Small intestine (tissue), 7 donors: ENCODE results near the gene LMNA. TPM values are rescaled to one million over a fixed set of nuclear protein-coding genes. Genes with fewer than 3 reads are reported as not detected.

Experiments
- DNase-seq, 2 donors: peaks; one replicate each; pipeline versions ENCODE4 v3.0.0 to v3.0.0-alpha.2; 2013
- FAIRE-seq: peaks from 2 replicates; lab custom pipeline; 2012; peaks lifted over from hg19 to GRCh38; lab: Jason Lieb, UNC
- H3K27ac ChIP-seq, 3 donors: one replicate each; pipeline ENCODE4 v1.5.1; 2013; ENCODE audit warnings: low read length in 2 of 3, mild to moderate bottlenecking in 2 of 3, control low read depth in 1 of 3, inconsistent platforms in 1 of 3, low read depth in 1 of 3, moderate library complexity in 1 of 3
- H3K27me3 ChIP-seq, 3 donors: one replicate each; pipeline ENCODE4 v1.6.1; 2013; ENCODE audit warnings: low read length in 3 of 3, inconsistent platforms in 1 of 3; ENCODE audit not compliant: control insufficient read depth in 3 of 3, insufficient read depth in 3 of 3
- H3K36me3 ChIP-seq, 3 donors: one replicate each; pipeline ENCODE4 v1.6.1; 2013; ENCODE audit warnings: low read length in 3 of 3, inconsistent platforms in 1 of 3, low read depth in 1 of 3, mild to moderate bottlenecking in 1 of 3, moderate library complexity in 1 of 3; ENCODE audit not compliant: control insufficient read depth in 3 of 3, insufficient read depth in 2 of 3
- H3K4me1 ChIP-seq, 3 donors: one replicate each; pipeline ENCODE4 v1.6.1; 2013; ENCODE audit warnings: low read length in 2 of 3, inconsistent platforms in 1 of 3, low read depth in 1 of 3, mild to moderate bottlenecking in 1 of 3, moderate library complexity in 1 of 3; ENCODE audit not compliant: control insufficient read depth in 3 of 3, insufficient read depth in 2 of 3
- H3K4me3 ChIP-seq, 3 donors: one replicate each; pipeline ENCODE4 v1.5.1; 2013; ENCODE audit warnings: low read length in 3 of 3, control low read depth in 1 of 3, inconsistent platforms in 1 of 3, low read depth in 1 of 3, mild to moderate bottlenecking in 1 of 3, moderate library complexity in 1 of 3
- H3K9me3 ChIP-seq, 2 donors: one replicate each; pipeline ENCODE4 v1.6.1; 2013; ENCODE audit warnings: low read depth in 1 of 2, low read length in 1 of 2; ENCODE audit not compliant: control insufficient read depth in 2 of 2, insufficient read depth in 1 of 2
- WGBS, 3 donors: extraction: QIAGEN DNeasy Blood & Tissue Kit; methylation state at CpG; one replicate each; pipeline ENCODE4 v1.1.7; 2013; 5-methylcytosine and 5-hydroxymethylcytosine counted together
- polyA plus RNA-seq, 4 donors: library from polyadenylated mRNA; stranded (reverse) in 3 of 4; unstranded in 1 of 4; fragments of 200-250 nt in 3 of 4; fragments of 120-200 nt in 1 of 4; gene quantifications; one replicate each; pipeline versions ENCODE4 v1.2.1 to v1.2.3, GENCODE V29; 2013
- donor health status: healthy with polysubstance abuse.
- donor health status: control.
- donor health status: control.
- donor health status: Bipolar disorder and iron deficiency.
- donor health status: healthy.

Gene LMNA
- polyA plus RNA-seq, 4 donors: 89.7 to 168 (median 105) TPM

DNA sequence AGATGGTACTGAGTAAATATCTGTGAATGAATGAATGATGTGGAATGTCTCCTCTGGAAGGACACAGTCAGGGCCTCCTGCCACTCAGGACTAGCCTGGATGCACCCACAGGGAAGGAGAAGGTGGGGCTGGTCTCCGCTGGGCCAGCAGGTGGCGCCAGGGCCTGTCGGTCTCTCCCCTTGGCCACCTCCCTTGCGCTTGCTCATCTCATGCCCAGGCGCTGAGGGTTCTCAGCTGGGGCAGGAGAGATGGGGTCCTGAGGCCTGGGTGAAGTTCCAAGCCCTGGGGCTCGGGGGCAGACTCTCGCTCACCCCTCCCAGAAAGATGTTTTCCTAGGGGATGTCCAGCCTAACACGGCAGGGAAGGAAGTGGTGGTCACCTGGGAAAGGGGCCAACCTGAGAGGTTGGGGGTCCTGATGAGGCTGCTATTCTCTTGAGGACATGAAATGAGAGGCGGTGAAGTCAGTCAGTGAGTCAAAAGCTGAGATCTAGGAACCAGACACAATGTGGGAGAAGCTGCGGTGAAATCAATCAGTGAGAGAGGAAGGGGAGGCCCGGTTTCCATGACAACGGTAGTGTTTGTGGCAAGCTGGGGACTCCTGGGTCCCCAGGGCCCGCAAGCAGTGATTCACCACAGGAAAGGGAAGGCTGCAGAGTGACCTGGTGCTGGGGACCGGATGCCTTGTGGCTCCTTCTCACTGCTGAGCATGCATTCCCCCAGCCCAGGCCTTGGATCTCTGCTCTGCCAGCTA, 17.7 kb upstream of the LMNA start:
- 21 to 33% (median 22%) methylated on average over 14 of the region's 14 CpGs for WGBS, 3 donors

DNA sequence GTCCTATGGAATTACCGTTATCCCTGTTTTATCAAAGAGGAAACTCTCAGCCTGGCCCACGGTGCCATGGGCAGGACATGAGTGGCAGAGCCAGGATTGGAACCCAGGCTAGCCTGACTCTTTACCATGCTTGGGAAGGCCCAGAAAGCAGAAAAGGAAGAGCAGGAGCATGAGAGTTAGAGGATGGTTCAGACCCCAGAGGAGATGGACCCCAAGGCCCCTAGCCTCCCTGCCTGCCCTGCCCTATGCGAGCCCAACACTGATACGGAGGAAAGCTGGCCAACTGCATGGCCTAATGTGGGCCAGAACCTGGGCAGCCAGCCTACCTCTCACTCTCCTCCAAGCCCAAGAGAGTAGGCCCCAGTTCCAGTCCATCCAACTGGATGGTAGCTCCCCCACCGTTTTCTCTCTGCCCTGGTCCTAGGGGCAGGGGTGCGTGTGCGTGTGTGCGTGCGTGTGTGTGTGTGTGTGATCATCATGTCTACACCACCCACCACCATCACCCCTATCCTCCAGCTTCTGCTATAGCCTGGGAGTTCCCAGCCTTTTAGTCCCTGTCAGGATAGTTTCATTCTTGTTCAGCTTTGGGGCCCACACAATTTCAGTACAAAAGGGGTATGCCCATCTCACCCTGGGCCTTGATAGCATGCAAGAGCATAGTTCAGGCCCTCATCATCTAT, 16.9 kb upstream of the LMNA start:
- WGBS, 3 donors: 84 to 91% (median 88%) methylated on average over 9 of the region's 9 CpGs
- Histone ChIP-seq H3K9me3 (no peaks in the 10 kb centered on the region), H3K4me3 (no peak overlapping the region), H3K4me1 (peaks cover 0 to 33% (median 10%) of the 10 kb centered on the region in 3 donors), H3K36me3 (peaks cover 0 to 24% (median 0%) of the 10 kb centered on the region in 3 donors), H3K27me3 (no peaks in the 10 kb centered on the region), H3K27ac (peak overlapping the region in 1 of 3 donors; percentile 79)
- DNase-seq: no peak
- FAIRE-seq: no peak

More for the DNA sequence above, 17.7 kb upstream of the LMNA start:
- Histone ChIP-seq H3K27me3 (no peaks in the 10 kb centered on the region), H3K9me3 (no peaks in the 10 kb centered on the region), H3K27ac (peak overlapping the region in 2 of 3 donors; percentile 51 to 79), H3K4me3 (no peak overlapping the region), H3K36me3 (peaks cover 0 to 24% (median 0%) of the 10 kb centered on the region in 3 donors), H3K4me1 (peaks cover 0 to 24% (median 3%) of the 10 kb centered on the region in 3 donors)
- FAIRE-seq (no peak), DNase-seq (peak; percentile 84 to 90)

DNA sequence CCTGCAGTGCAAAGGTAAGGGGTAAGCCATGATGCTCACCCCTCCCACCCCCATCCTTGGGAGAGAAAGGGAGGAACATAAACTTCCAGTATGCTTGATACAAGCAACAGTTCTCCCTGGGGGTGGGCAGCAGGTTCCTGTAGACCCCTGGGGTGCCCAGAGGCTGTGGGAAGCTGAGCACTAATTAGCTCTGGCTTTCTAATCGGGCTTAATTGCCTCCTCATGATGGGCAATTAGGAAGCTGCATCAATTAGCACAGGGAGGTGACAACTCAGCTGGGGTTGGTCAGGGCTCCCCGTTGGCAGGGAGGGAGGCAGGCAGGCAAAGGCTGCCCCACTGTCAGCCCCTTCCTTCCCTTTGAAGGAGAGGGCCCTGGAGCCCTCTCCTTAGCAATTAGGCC, 15.7 kb upstream of the LMNA start:
- no peak overlapping the region for H3K27ac ChIP-seq
- peaks cover 0 to 24% (median 0%) of the 10 kb centered on the region in 3 donors for H3K36me3 ChIP-seq
- FAIRE-seq (no peak), DNase-seq (no peak)
- peaks cover 8 to 44% (median 22%) of the 10 kb centered on the region in 3 donors for H3K4me1 ChIP-seq
- H3K27me3 ChIP-seq: no peaks in the 10 kb centered on the region
- 72 to 86% (median 79%) methylated on average over 2 of the region's 2 CpGs for WGBS, 3 donors
- H3K9me3 ChIP-seq: no peaks in the 10 kb centered on the region
- H3K4me3 ChIP-seq: no peak overlapping the region

DNA sequence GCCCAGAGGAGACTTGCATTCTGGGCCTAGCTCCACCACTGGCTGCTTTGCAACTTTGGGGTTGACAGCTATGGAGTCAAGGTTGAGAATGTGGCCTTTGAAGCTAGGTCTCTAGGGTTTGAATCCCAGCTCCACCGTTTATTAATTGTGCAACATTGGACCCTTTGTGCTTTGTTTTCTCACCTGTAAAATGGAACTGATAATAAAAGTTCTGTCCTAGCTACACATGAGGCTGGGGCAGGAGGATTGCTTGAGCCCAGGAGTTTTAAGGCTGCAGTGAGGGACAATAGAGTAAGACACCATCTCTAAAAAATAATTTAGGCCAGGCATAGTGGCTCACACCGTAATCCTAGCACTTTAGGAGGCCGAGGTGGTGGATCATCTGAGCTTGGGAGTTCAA, 15.2 kb upstream of the LMNA start:
- peaks cover 9 to 49% (median 23%) of the 10 kb centered on the region in 3 donors for H3K4me1 ChIP-seq
- peaks cover 0 to 20% (median 0%) of the 10 kb centered on the region in 3 donors for H3K36me3 ChIP-seq
- H3K27me3 ChIP-seq: no peaks in the 10 kb centered on the region
- DNase-seq: no peak
- H3K9me3 ChIP-seq: no peaks in the 10 kb centered on the region
- H3K4me3 ChIP-seq: no peak overlapping the region
- 68 to 79% (median 72%) methylated on average over 3 of the region's 3 CpGs for WGBS, 3 donors
- no peak for FAIRE-seq
- H3K27ac ChIP-seq: no peak overlapping the region

DNA sequence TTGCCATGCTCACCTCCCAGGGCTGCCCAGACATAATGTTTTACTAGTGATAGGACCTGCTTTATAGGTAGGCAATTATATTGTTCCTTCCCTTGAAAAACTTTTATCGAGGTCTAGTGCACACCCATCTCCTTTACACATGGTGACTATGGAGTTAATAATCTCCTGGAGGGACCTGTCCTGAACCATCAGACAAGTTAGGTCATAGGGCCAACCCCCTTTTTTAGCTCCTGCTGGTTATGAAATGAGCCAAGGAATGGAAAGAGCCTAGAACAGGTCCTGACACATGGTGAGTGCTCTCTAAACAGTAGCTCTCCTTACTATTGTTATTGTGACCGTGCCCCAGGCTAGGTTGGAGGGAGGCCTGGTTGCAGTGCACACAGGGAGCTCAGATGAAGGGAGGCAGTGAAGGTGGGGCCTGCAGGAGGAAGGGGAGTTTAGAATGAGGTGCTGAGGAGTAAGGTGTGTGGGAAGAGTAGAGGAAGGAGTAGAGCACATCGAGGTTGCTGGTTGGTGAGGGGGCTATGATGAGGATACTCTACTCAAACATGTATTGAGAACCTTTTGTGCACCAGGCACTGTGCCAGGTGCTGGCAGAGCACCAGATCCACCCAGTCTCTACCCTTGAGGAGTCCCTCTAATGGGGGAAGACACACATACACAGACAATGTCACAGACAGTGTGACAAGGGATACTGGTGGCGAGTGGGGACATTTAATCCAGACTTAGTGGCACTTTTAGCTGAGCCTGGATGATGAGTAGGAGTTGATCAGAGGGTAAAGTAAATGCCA, 14.1 kb upstream of the LMNA start:
- Histone ChIP-seq H3K4me1 (peaks cover 15 to 60% (median 31%) of the 10 kb centered on the region in 3 donors), H3K9me3 (no peaks in the 10 kb centered on the region), H3K36me3 (peaks cover 0 to 18% (median 0%) of the 10 kb centered on the region in 3 donors), H3K4me3 (no peak overlapping the region), H3K27ac (peak overlapping the region in 1 of 3 donors; percentile 0), H3K27me3 (no peaks in the 10 kb centered on the region)
- no peak for FAIRE-seq
- DNase-seq: peak; percentile 15 to 40
- 32 to 59% (median 42%) methylated on average over 4 of the region's 4 CpGs for WGBS, 3 donors

DNA sequence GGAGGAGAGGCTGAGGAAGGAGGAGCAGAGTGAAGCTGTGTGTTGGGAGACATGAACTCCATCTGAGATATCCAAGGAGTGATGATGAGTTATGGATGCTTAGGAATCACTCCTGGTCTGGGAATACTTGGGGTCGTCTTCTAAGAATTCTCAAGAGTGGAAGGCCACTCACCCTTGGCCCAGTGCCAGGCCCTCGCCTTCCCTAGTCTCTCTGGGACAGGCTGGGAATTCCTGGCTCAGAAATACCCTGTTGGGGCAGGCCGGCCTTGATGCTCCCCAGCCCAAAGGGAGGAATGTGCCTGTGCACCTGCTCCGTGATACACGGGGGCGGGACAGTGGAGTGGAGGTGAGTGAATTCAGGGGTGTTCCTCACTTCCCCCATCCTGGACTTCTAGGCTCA, 12.6 kb upstream of the LMNA start:
- WGBS, 3 donors: 33 to 57% (median 55%) methylated on average over 6 of the region's 6 CpGs
- peaks cover 16 to 62% (median 34%) of the 10 kb centered on the region in 3 donors for H3K4me1 ChIP-seq
- H3K9me3 ChIP-seq: no peaks in the 10 kb centered on the region
- H3K27me3 ChIP-seq: no peaks in the 10 kb centered on the region
- peaks cover 0 to 11% (median 0%) of the 10 kb centered on the region in 3 donors for H3K36me3 ChIP-seq
- peak in 1 of 2 donors; percentile 28 for DNase-seq
- no peak for FAIRE-seq
- H3K27ac ChIP-seq: peak overlapping the region in 1 of 3 donors; percentile 86
- H3K4me3 ChIP-seq: no peak overlapping the region

DNA sequence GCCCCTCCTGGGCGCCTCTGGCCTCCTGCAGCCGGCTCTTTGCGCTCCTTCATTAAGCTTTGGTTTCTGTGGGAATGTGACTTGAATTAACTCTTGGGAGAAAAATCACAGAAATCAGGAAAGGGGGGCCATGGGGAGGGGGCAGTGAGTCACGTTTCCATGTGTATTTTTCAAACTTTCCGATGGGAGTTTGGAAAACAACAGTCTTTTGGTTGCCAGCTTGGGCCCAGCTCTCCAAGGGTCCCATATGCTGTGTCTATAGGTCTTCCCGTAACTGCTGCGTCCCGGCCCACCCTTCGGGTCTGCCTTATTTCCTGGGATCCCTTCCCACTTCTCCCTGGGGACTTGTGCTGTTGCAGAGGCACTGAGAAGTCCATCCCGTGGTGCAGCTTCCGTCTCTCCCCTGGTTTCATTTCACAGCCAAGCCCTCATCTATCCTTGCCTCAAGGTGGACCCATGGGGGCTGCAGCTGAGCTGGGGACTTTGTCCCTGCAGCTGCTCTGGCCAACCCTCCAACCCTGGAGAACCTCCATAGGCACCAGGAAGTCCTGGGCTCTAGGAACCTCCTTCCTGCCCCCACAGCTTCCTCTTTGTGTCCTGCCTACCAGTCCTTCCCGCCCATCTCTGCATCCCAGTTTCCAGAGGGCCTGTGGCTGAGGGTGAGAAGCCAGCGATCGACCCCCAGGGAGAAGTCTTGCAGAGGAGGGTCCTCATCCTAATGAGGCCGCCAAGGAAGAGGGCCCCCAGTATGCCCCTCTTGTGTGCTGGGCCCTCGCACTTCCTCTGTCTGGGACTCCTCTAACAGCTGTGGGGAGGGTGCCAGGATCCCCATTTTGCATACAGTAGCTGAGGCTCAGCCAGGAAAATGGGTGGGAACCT, 11.6 kb upstream of the LMNA start:
- 52 to 68% (median 55%) methylated on average over 16 of the region's 16 CpGs for WGBS, 3 donors
- peak; percentile 58 to 83 for DNase-seq

More for the DNA sequence above, 11.6 kb upstream of the LMNA start:
- Histone ChIP-seq H3K9me3 (no peaks in the 10 kb centered on the region), H3K4me3 (no peak overlapping the region), H3K4me1 (peaks cover 16 to 64% (median 31%) of the 10 kb centered on the region in 3 donors), H3K27ac (peak overlapping the region; percentile 30 to 93 (median 86)), H3K27me3 (no peaks in the 10 kb centered on the region), H3K36me3 (peaks cover 0 to 2% (median 0%) of the 10 kb centered on the region in 3 donors)
- no peak for FAIRE-seq
